GM12878 (cell line): ENCODE measurements around the gene MCM5. TPM values are rescaled to one million over a fixed set of nuclear protein-coding genes. Genes with fewer than 3 reads are reported as not detected.

Experiments
- ATAC-seq: fragments of 200-7000 bp; cut with Tn5 transposase; 3 replicates; pipeline ENCODE4 v1.9.1; 2020; ENCODE audit warnings: mild to moderate bottlenecking, moderate library complexity
- BruUV-seq: library from RNA; stranded (reverse); fragments of 400-500 nt; replicated peaks from 2 replicates; lab custom pipeline; 2021; lab: Mats Ljungman, UMichigan
- CTCF ChIA-PET: fragments of 300-600 bp; sonication (Branson Sonifier 250); formaldehyde crosslinking; extraction: SDS; loops from one replicate; lab custom pipeline; 2021; ENCODE audit warnings: inconsistent platforms; lab: Yijun Ruan, JAX
- POLR2A ChIA-PET: fragments of 350-600 bp; formaldehyde crosslinking; extraction: SDS; loops from one replicate; lab custom pipeline; 2021; ENCODE audit warnings: inconsistent platforms; lab: Charles Lee
- RAD21 ChIA-PET: fragments of 300-600 bp; sonication (Branson Sonifier 250); formaldehyde crosslinking; loops from one replicate; lab custom pipeline; 2023; ENCODE audit warnings: antibody characterized with exemption; ENCODE audit not compliant: unreplicated experiment; lab: Charles Lee
- SMC1A ChIA-PET: fragments of 300-600 bp; sonication (Branson Sonifier 250); formaldehyde crosslinking; loops from one replicate; lab custom pipeline; 2023; ENCODE audit not compliant: unreplicated experiment, uncharacterized antibody; lab: Charles Lee
- DNase-seq: peaks from one replicate; pipeline ENCODE4 v3.0.0-alpha.2; 2011; ENCODE audit warnings: low read depth, low spot score
- FAIRE-seq: peaks from 3 replicates; lab custom pipeline; 2011; peaks lifted over from hg19 to GRCh38; lab: Jason Lieb, UNC
- H2AFZ ChIP-seq: 2 replicates; pipeline ENCODE4 v1.6.0; 2011; ENCODE audit warnings: low read depth, low read length, control low read depth; ENCODE audit not compliant: control insufficient read depth
- H3K27ac ChIP-seq: 2 replicates; pipeline ENCODE4 v1.5.1; 2011; ENCODE audit warnings: control low read depth; ENCODE audit not compliant: control insufficient read depth, insufficient read depth
- H3K27me3 ChIP-seq, 2 experiments: replicated peaks in 1 of 2; 2 replicates each; pipeline versions ENCODE4 v1.6.0 to v1.6.1; 2011; ENCODE audit warnings: low read length in 1 of 2; ENCODE audit not compliant: control insufficient read depth in 2 of 2, insufficient read depth in 2 of 2
- H3K36me3 ChIP-seq, 2 experiments: 2 replicates each; pipeline ENCODE4 v1.5.1; 2011; ENCODE audit warnings: low read length in 1 of 2; ENCODE audit not compliant: control insufficient read depth in 2 of 2, insufficient read depth in 2 of 2
- H3K4me1 ChIP-seq: 2 replicates; pipeline ENCODE4 v1.6.1; 2011; ENCODE audit warnings: mild to moderate bottlenecking, low read length, moderate library complexity, mixed read lengths; ENCODE audit not compliant: control insufficient read depth, insufficient read depth
- H3K4me2 ChIP-seq: 2 replicates; pipeline ENCODE4 v1.6.0; 2011; ENCODE audit warnings: control low read depth; ENCODE audit not compliant: control insufficient read depth, insufficient read depth
- H3K4me3 ChIP-seq: fragments of 200-600 bp; sonication (generic); 2 replicates; pipeline ENCODE4 v1.5.1; 2016
- H3K79me2 ChIP-seq: 2 replicates; pipeline ENCODE4 v1.6.0; 2011; ENCODE audit warnings: low read length; ENCODE audit not compliant: control insufficient read depth, insufficient read depth
- H3K9ac ChIP-seq: 2 replicates; pipeline ENCODE4 v1.8.0; 2011; ENCODE audit warnings: low read length, control low read depth, mixed read lengths; ENCODE audit not compliant: control insufficient read depth, insufficient read depth
- H3K9me3 ChIP-seq: replicated peaks from 3 replicates; pipeline ENCODE4 v1.5.1; 2011; ENCODE audit warnings: mild to moderate bottlenecking, low read length; ENCODE audit not compliant: control insufficient read depth, insufficient read depth
- H4K20me1 ChIP-seq: 2 replicates; pipeline ENCODE4 v1.6.0; 2011; ENCODE audit not compliant: control insufficient read depth, insufficient read depth
- ATF7 ChIP-seq: fragments of 450-650 bp; IDR thresholded peaks from 2 replicates; pipeline ENCODE4 v1.6.1; 2016; ENCODE audit warnings: low read depth, mild to moderate bottlenecking
- CBX5 ChIP-seq: sonication (generic); IDR thresholded peaks from 2 replicates; pipeline ENCODE4 v1.6.1; 2016; ENCODE audit warnings: low read depth, moderate library complexity, mild to moderate bottlenecking, inconsistent platforms
- E2F4 ChIP-seq: IDR thresholded peaks from 2 replicates; pipeline ENCODE4 v1.6.1; 2012; ENCODE audit warnings: low read depth, low read length, improper control_type of control experiment
- FOXK2 ChIP-seq: fragments of 450-650 bp; IDR thresholded peaks from 2 replicates; pipeline ENCODE4 v1.6.1; 2017; ENCODE audit warnings: mild to moderate bottlenecking, moderate library complexity
- GABPA ChIP-seq: IDR thresholded peaks from 2 replicates; pipeline ENCODE4 v1.6.1; 2014; ENCODE audit warnings: antibody characterized with exemption, low read depth, mild to moderate bottlenecking, inconsistent platforms
- HDAC2 ChIP-seq: fragments of 200-600 bp; sonication (generic); IDR thresholded peaks from 2 replicates; pipeline ENCODE4 v1.6.1; 2017
- LARP7 ChIP-seq: fragments of 450-650 bp; IDR thresholded peaks from 2 replicates; pipeline ENCODE4 v1.6.1; 2017; ENCODE audit warnings: mild to moderate bottlenecking
- NR2C2 ChIP-seq: IDR thresholded peaks from 2 replicates; pipeline ENCODE4 v1.6.1; 2011; ENCODE audit warnings: borderline replicate concordance, low read depth; ENCODE audit not compliant: control insufficient read depth, insufficient read length
- POLR2A ChIP-seq: IDR thresholded peaks from 2 replicates; pipeline ENCODE4 v1.6.1; 2011; ENCODE audit warnings: low read depth, mild to moderate bottlenecking, low read length
- REST ChIP-seq: IDR thresholded peaks from 2 replicates; pipeline ENCODE4 v1.6.1; 2012; ENCODE audit warnings: mild to moderate bottlenecking, low read depth, low read length
- SKIL ChIP-seq: fragments of 450-650 bp; IDR thresholded peaks from 2 replicates; pipeline ENCODE4 v1.6.1; 2017; ENCODE audit warnings: mild to moderate bottlenecking, low read depth, inconsistent platforms; ENCODE audit not compliant: poor library complexity, severe bottlenecking
- SMC3 ChIP-seq: IDR thresholded peaks from 2 replicates; pipeline ENCODE4 v1.6.1; 2011; ENCODE audit warnings: low read length, improper control_type of control experiment, borderline replicate concordance
- USF1 ChIP-seq: IDR thresholded peaks from 2 replicates; pipeline ENCODE4 v1.6.1; 2011; ENCODE audit warnings: borderline replicate concordance, low read depth, mild to moderate bottlenecking, moderate library complexity, mixed read lengths, low read length; ENCODE audit not compliant: insufficient read depth; ENCODE audit errors: extremely low read length
- ZNF24 ChIP-seq: fragments of 450-650 bp; IDR thresholded peaks from 2 replicates; pipeline ENCODE4 v1.6.1; 2017; ENCODE audit warnings: antibody characterized with exemption, mild to moderate bottlenecking
- WGBS: methylation state at CpG from one replicate; pipeline ENCODE4 v1.1.6; 2016; ENCODE audit warnings: low lambda C conversion rate; ENCODE audit not compliant: insufficient replicate concordance, insufficient coverage; ENCODE audit errors: missing lambda C conversion rate; 5-methylcytosine and 5-hydroxymethylcytosine counted together
- in situ Hi-C: fragments of 300-500 bp; cut with MboI; formaldehyde crosslinking; loops from 9 replicates; pipeline ENCODE4 v1.14.3; 2018; ENCODE audit warnings: mixed read lengths
- intact Hi-C: fragments of 100-400 bp; cut with micrococcal nuclease; formaldehyde crosslinking; loops from one replicate; pipeline ENCODE4 v1.14.2; 2022; ENCODE audit not compliant: unreplicated experiment
- polyA plus RNA-seq, 11 experiments: library from polyadenylated mRNA; depleted of rRNA in 4 of 11; unstranded in 6 of 11; stranded (reverse) in 5 of 11; fragments of >200 nt; fragmentation: Nextera tagmentation in 4 of 11; fragmentation: Illumina TruSeq in 1 of 11; extraction: Ambion mirVana in 4 of 11; extraction: Trizol in 1 of 11; gene quantifications; 1 replicate in 1 of 11; 2 replicates in 10 of 11; pipeline versions ENCODE4 v1.2.1 to v1.2.3, GENCODE V29; 2011 to 2016; ENCODE audit warnings: inconsistent platforms in 2 of 11, missing spikeins in 2 of 11, low read depth in 1 of 11
- total RNA-seq, 4 experiments: library from RNA; depleted of rRNA in 3 of 4; stranded (reverse); fragments of >200 nt in 3 of 4; fragmentation: Illumina TruSeq in 1 of 4; extraction: Trizol in 1 of 4; gene quantifications; 2 replicates each; pipeline versions ENCODE4 v1.2.1 to v1.2.3, GENCODE V29; 2013 to 2021

The MCM5 gene
- total and polyA plus RNA-seq, 10 of the 15 experiments (the other 5 are each of a cell fraction or from before 2014, with no cell fraction given) = 14.1 to 360 (median 164) TPM

- TF ChIP-seq REST (no peak), SKIL (no peak), NR2C2 (no peak)
These were observed 44.1 kb downstream of the MCM5 start (continued) for GRCh38 chr22:35443790-35444684.

- Histone ChIP-seq H2AFZ (no peak overlapping the region), H3K4me2 (no peak overlapping the region), H3K27ac (no peak overlapping the region), H3K79me2 (no peaks in the 10 kb centered on the region), H3K27me3 (no peaks in the 10 kb centered on the region), H4K20me1 (no peaks in the 10 kb centered on the region), H3K9ac (no peak overlapping the region), H3K9me3 (no peaks in the 10 kb centered on the region), H3K4me3 (no peak overlapping the region), H3K36me3 (peaks cover 0 to 2% of the 10 kb centered on the region in 2 experiments; a peak in 3 of 4 replicates), H3K4me1 (peaks cover 5% of the 10 kb centered on the region)
- DNase-seq (no peak), FAIRE-seq (no peak), ATAC-seq (no peak)
- intact Hi-C loops = no loop called here
- WGBS = 79% methylated on average over 13 of the region's 13 CpGs
- POLR2A ChIA-PET = no interaction called here
- SMC1A ChIA-PET = no interaction called here
- in situ Hi-C loops = no loop called here
- BruUV-seq = no TSS peak
- CTCF ChIA-PET = no interaction called here
- RAD21 ChIA-PET = no interaction called here
- TF ChIP-seq USF1 (no peak), POLR2A (no peak), FOXK2 (no peak), CBX5 (no peak), ZNF24 (no peak), E2F4 (no peak), NR2C2 (no peak), HDAC2 (no peak), LARP7 (no peak), GABPA (no peak), ATF7 (no peak), SMC3 (no peak)
These were observed 44.9 kb downstream of the MCM5 start for GRCh38 chr22:35444685-35445399.
